Tibial artery (tissue), 4 donors: ENCODE results near the gene ASB16.

Experiments
- DNase-seq, 2 donors: peaks; one replicate each; pipeline ENCODE4 v3.0.0-alpha.2; 2019
- H3K27ac ChIP-seq, 2 donors: fragments of 200-600 bp; sonication (generic) in 1 of 2; 1 replicate in 1 of 2; 2 replicates in 1 of 2; pipeline ENCODE4 v1.5.1; 2018 to 2019; ENCODE audit warnings: mild to moderate bottlenecking in 1 of 2
- H3K27me3 ChIP-seq, 2 donors: fragments of 200-600 bp; sonication (generic) in 1 of 2; one replicate each; pipeline versions ENCODE4 v1.5.1 to v1.6.0; 2016 to 2019
- H3K36me3 ChIP-seq, 3 donors: fragments of 200-600 bp; sonication (generic) in 2 of 3; one replicate each; pipeline ENCODE4 v1.5.1; 2016 to 2019; ENCODE audit warnings: mild to moderate bottlenecking in 2 of 3
- H3K4me1 ChIP-seq, 4 donors: fragments of 200-600 bp; sonication (generic) in 2 of 4; 1 replicate in 3 of 4; 2 replicates in 1 of 4; pipeline ENCODE4 v1.5.1; 2016 to 2019
- H3K4me3 ChIP-seq, 2 donors: fragments of 200-600 bp; sonication (generic) in 1 of 2; 1 replicate in 1 of 2; 2 replicates in 1 of 2; pipeline ENCODE4 v1.5.1; 2018 to 2019; ENCODE audit warnings: mild to moderate bottlenecking in 2 of 2
- H3K9me3 ChIP-seq, 3 donors: fragments of 200-600 bp; sonication (generic) in 1 of 3; one replicate each; pipeline ENCODE4 v1.5.1; 2016 to 2019
- intact Hi-C: fragments of 100-400 bp; cut with DNase I; formaldehyde crosslinking; loops from one replicate; pipeline ENCODE4 v1.15.0; 2023; ENCODE audit warnings: low total_unique reads
- TF ChIP-seq, protein P1 (sequence below), 2 experiments: fragments of 200-600 bp in 1 of 2; fragments of 450-650 bp in 1 of 2; IDR thresholded peaks; one replicate each; pipeline ENCODE4 v1.5.1; 2017 to 2019; ENCODE audit warnings: antibody characterized with exemption in 2 of 2, mild to moderate bottlenecking in 1 of 2, moderate library complexity in 1 of 2

ASB16 gene

DNA sequence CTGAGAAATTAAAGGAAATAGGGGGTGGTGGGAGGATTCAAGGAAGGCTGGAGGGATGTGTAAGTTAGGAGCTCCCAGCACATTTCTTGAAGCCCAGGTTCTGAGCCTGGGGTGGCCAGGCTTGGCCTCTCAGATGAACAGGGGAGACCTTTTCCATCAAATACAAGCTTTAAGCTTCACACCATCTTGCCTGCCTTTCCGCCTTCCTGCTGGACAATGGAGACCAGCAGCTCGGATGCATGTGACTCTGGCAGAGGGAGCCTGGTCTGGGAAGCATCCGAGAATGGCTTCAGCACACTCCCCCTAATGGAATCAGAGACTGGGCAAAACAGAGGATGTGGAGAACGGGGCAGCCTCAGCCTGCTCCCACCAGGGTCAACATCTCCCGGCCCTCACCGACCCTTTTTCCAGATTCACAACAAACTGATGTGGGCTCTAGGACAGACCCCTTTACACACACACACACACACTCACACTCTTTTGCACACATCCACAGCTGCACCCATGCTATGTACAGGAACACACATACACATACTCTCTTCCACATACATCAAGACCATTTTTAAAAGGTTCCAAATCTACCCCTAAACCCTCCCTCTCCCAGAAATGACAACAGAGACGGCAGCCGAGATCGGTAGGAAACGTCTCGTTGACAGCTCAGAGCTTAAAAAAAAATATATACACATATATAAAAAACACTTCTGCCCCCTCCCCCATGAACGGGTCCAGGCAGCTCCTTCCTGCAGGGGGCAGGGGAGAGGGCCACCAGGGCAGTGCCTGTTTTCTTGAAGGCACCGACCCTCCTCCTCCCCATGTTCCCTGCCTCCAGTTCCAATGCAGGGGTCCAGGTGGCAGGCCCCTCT, 35.7 kb downstream of the ASB16 start:
- no peaks in the 10 kb centered on the region for H3K9me3 ChIP-seq
- H3K27ac ChIP-seq: no peak overlapping the region
- H3K27me3 ChIP-seq: no peaks in the 10 kb centered on the region
- H3K4me1 ChIP-seq: peaks cover 6 to 13% (median 11%) of the 10 kb centered on the region in 4 donors
- no peak for DNase-seq
- H3K4me3 ChIP-seq: no peak overlapping the region
- peaks cover 36 to 48% (median 39%) of the 10 kb centered on the region in 3 donors for H3K36me3 ChIP-seq
- intact Hi-C loops: loop anchor here (10.0 kb wide), 1 partner anchor 299 kb away; the partner anchor contains the start of gene GPATCH8
- TF ChIP-seq, protein P1, sequence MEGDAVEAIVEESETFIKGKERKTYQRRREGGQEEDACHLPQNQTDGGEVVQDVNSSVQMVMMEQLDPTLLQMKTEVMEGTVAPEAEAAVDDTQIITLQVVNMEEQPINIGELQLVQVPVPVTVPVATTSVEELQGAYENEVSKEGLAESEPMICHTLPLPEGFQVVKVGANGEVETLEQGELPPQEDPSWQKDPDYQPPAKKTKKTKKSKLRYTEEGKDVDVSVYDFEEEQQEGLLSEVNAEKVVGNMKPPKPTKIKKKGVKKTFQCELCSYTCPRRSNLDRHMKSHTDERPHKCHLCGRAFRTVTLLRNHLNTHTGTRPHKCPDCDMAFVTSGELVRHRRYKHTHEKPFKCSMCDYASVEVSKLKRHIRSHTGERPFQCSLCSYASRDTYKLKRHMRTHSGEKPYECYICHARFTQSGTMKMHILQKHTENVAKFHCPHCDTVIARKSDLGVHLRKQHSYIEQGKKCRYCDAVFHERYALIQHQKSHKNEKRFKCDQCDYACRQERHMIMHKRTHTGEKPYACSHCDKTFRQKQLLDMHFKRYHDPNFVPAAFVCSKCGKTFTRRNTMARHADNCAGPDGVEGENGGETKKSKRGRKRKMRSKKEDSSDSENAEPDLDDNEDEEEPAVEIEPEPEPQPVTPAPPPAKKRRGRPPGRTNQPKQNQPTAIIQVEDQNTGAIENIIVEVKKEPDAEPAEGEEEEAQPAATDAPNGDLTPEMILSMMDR (IDR thresholded peaks at IDR 0.05): no peak

DNA sequence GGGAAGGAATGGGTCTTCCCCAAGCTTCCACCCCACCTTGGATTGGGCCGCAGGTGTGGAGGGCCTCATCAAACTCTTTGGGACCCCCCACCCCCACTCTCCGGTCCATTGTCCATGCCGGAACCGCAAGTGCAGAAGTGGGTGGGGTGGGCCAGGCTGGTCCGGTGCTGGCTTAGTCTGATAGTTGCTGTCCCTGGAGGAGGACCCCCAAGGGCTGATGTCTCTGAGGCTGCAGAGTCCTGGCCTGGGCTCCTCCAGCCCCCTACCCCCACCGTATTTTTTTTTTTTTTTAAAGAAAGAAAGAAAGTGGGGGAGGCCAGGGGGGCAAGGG, 36.3 kb downstream of the ASB16 start:
- TF ChIP-seq, protein P1 (IDR thresholded peaks at IDR 0.05): no peak
- Histone ChIP-seq H3K4me1 (peaks cover 6 to 13% (median 11%) of the 10 kb centered on the region in 4 donors), H3K4me3 (no peak overlapping the region), H3K9me3 (no peaks in the 10 kb centered on the region), H3K36me3 (peaks cover 40 to 54% (median 42%) of the 10 kb centered on the region in 3 donors), H3K27ac (no peak overlapping the region), H3K27me3 (no peaks in the 10 kb centered on the region)
- intact Hi-C loops: loop anchor here (10.0 kb wide), 1 partner anchor 298 kb away; the partner anchor contains the start of gene GPATCH8
- no peak for DNase-seq

DNA sequence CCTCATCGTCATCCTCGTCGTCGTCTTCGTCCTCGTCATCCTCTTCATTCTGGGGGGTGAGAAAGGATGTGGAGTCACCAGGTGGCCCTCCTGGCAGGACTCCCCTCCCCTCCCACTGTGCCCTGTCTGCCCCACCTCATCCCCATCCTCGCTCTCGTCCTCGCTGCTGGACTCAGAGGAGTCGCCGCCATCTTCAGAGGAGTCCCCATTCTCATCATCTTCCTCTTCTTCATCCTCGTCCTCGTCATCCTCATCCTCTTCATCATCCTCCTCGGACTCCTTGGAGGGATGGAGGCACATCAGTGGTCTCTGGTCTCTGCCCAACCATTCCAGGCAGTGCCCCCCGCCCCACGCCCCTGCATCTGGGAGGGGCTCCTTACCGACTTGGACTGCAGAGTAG, 36.8 kb downstream of the ASB16 start:
- TF ChIP-seq, protein P1 (IDR thresholded peaks at IDR 0.05): no peak
- no peak for DNase-seq
- Histone ChIP-seq H3K27ac (no peak overlapping the region), H3K4me1 (peaks cover 6 to 15% (median 12%) of the 10 kb centered on the region in 4 donors), H3K9me3 (no peaks in the 10 kb centered on the region), H3K36me3 (peaks cover 40 to 59% (median 42%) of the 10 kb centered on the region in 3 donors), H3K4me3 (no peak overlapping the region), H3K27me3 (no peaks in the 10 kb centered on the region)
- intact Hi-C loops: loop anchor here (10.0 kb wide), 1 partner anchor 297 kb away; the partner anchor contains the start of gene GPATCH8

DNA sequence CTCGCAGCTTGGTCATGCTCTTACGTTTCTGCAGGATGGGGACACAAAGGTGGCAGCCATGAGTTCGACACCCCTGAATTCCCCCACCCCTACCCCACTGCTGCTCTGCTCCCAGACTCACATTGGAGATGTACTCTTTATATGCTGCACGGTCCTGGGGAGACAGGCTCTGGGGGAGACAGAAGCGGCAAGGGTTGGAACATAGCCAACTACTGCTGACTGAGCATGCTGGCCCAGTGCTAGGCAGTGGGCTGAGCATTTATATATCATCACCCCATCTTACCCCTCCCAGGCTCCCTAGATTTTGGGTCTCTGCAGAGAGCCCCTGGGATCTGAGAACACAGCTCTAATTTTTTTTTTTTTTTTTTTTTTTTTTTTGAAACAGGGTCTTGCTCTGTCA, 37.2 kb downstream of the ASB16 start:
- peaks cover 6 to 19% (median 12%) of the 10 kb centered on the region in 4 donors for H3K4me1 ChIP-seq
- intact Hi-C loops: loop anchor here (10.0 kb wide), 1 partner anchor 297 kb away; the partner anchor contains the start of gene GPATCH8
- peaks cover 40 to 63% (median 42%) of the 10 kb centered on the region in 3 donors for H3K36me3 ChIP-seq

DNA sequence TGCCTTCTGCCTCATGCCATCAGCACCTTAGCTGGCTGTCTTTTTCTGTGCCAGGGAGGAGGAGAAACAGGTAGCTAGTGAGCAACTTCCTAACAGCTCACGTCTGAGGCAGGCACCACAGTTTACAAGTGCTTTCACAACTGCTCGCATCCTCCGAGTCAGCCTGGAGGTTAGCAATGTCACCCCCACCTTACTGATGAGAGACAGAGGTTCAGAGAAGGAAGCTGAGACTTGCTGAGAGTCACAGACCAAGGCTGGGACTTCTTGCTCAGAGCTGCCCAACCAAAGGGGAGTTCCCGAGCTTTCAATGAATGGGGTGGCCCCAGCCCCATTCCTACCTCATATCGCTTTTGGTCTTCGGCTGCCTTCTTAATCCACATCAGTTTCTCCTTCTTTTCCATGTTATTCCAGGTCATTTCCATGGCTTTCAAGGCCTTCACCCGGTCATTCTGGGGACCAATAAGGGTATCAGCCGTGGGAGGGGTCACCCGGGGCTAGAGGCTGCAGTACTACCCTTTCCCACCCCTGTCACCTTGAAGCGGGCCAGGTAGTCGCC, 39.4 kb downstream of the ASB16 start:
- H3K27ac ChIP-seq: peak overlapping the region; percentile 17 to 55
- intact Hi-C loops: loop anchor here (2.0 to 10.0 kb wide), 4 partner anchors 39 to 295 kb away; partner anchors contain the start of genes ASB16, GPATCH8 and GRN

More for the DNA sequence above, 37.2 kb downstream of the ASB16 start:
- H3K4me3 ChIP-seq: no peak overlapping the region
- TF ChIP-seq, protein P1 (IDR thresholded peaks at IDR 0.05): no peak
- H3K9me3 ChIP-seq: no peaks in the 10 kb centered on the region
- no peak for DNase-seq
- no peak overlapping the region for H3K27ac ChIP-seq
- H3K27me3 ChIP-seq: no peaks in the 10 kb centered on the region

More for the DNA sequence above, 39.4 kb downstream of the ASB16 start:
- no peaks in the 10 kb centered on the region for H3K27me3 ChIP-seq
- TF ChIP-seq, protein P1 (IDR thresholded peaks at IDR 0.05): no peak
- no peaks in the 10 kb centered on the region for H3K9me3 ChIP-seq
- peaks cover 6 to 21% (median 12%) of the 10 kb centered on the region in 4 donors for H3K4me1 ChIP-seq
- H3K36me3 ChIP-seq: peaks cover 53 to 84% (median 57%) of the 10 kb centered on the region in 3 donors
- H3K4me3 ChIP-seq: no peak overlapping the region
- no peak for DNase-seq
